GM19328 (cell line): ENCODE measurements around the gene ZNF576.
"Not testable (repeated sequence)": the region's sequence is repeated elsewhere in the genome, so short reads cannot be mapped to it uniquely, and the experiment has no call there.

ENCODE experiments used
- ATAC-seq: cut with Tn5 transposase; IDR thresholded peaks from one replicate; pipeline ENCODE4 v1.9.1; 2021; ENCODE audit warnings: mild to moderate bottlenecking, moderate library complexity; ENCODE audit not compliant: unreplicated experiment

Gene ZNF576

DNA sequence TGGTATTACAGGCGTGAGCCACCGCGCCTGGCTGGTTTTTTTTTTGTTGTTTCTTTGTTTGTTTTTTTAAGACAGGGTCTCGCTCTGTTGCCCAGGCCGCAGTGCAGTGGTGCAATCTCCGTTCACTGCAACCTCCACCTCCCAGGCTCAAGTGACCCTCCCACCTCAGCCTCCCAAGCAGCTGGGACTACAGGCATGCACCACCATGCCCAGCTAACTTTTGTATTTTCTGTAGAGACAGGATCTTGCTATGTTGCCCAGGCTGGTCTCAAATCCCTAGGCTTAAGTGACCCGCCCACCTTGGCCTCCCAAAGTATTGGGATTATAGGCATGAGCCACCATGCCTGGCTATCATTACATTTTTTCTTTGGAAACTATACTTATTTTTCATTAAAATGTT lies 53.9 kb downstream of the ZNF576 start:
- not testable (repeated sequence) for ATAC-seq
